ENCODE results near the gene MCF2L2. TPM values are rescaled to one million over a fixed set of nuclear protein-coding genes. Genes with fewer than 3 reads are reported as not detected.

MCF2L2 gene
- total and polyA plus RNA-seq, 12 donors = 6.5 to 62.7 (median 21.7) TPM

- Histone ChIP-seq H3K9me3 (replicated peaks in 1 of 3) (no peaks in the 10 kb centered on the region), H3K27me3 (no peaks in the 10 kb centered on the region), H3K27ac (no peak overlapping the region), H3K4me3 (no peak overlapping the region), H3K4me1 (replicated peaks in 1 of 2) (no peaks in the 10 kb centered on the region), H3K36me3 (replicated peaks in 1 of 2) (no peaks in the 10 kb centered on the region)
- intact Hi-C loops (cut with DNase I) = no loop called here
- WGBS, 4 donors = 85 to 96% (median 87%) methylated on average over 4 of the region's 4 CpGs
- DNase-seq = no peak
- TF ChIP-seq CTCF (IDR thresholded peaks at IDR 0.05) (no peak), POLR2A (IDR thresholded peaks at IDR 0.05) (no peak)
Measured at GRCh38 chr3:183202004-183202722, 226.3 kb downstream of the MCF2L2 start.

- Histone ChIP-seq H3K4me1 (replicated peaks in 1 of 2) (no peaks in the 10 kb centered on the region), H3K36me3 (replicated peaks in 1 of 2) (no peaks in the 10 kb centered on the region), H3K9me3 (replicated peaks in 1 of 3) (no peaks in the 10 kb centered on the region), H3K27ac (no peak overlapping the region), H3K27me3 (no peaks in the 10 kb centered on the region), H3K4me3 (no peak overlapping the region)
- intact Hi-C loops (cut with DNase I) = no loop called here
- 52 to 79% (median 69%) methylated on average over 1 of the region's 1 CpG for WGBS, 4 donors
- no peak for DNase-seq
- TF ChIP-seq POLR2A (IDR thresholded peaks at IDR 0.05) (no peak), CTCF (IDR thresholded peaks at IDR 0.05) (no peak)
Measured at GRCh38 chr3:183198939-183199338, 229.5 kb downstream of the MCF2L2 start.

GRCh38 chr3:183197734-183198133 is 230.7 kb downstream of the MCF2L2 start:
- DNase-seq = no peak
- intact Hi-C loops (cut with DNase I) = no loop called here
- TF ChIP-seq POLR2A (IDR thresholded peaks at IDR 0.05) (no peak), CTCF (IDR thresholded peaks at IDR 0.05) (no peak)

GRCh38 chr3:183195266-183195665 is 233.2 kb downstream of the MCF2L2 start:
- Histone ChIP-seq H3K36me3 (replicated peaks in 1 of 2) (no peaks in the 10 kb centered on the region), H3K27ac (no peak overlapping the region), H3K4me3 (no peak overlapping the region), H3K27me3 (no peaks in the 10 kb centered on the region), H3K9me3 (replicated peaks in 1 of 3) (no peaks in the 10 kb centered on the region), H3K4me1 (replicated peaks in 1 of 2) (peaks cover 2% of the 10 kb centered on the region in 2 donors)
- intact Hi-C loops (cut with DNase I) = no loop called here
- DNase-seq = no peak
- WGBS, 4 donors = 91 to 93% (median 92%) methylated on average over 4 of the region's 4 CpGs
- TF ChIP-seq CTCF (IDR thresholded peaks at IDR 0.05) (no peak), POLR2A (IDR thresholded peaks at IDR 0.05) (no peak)

More at GRCh38 chr3:183197734-183198133, 230.7 kb downstream of the MCF2L2 start:
- Histone ChIP-seq H3K4me1 (replicated peaks in 1 of 2) (no peaks in the 10 kb centered on the region), H3K4me3 (no peak overlapping the region), H3K36me3 (replicated peaks in 1 of 2) (no peaks in the 10 kb centered on the region), H3K27ac (no peak overlapping the region), H3K27me3 (no peaks in the 10 kb centered on the region), H3K9me3 (replicated peaks in 1 of 3) (no peaks in the 10 kb centered on the region)
